Measurements from ENCODE around the gene KREMEN1.
A peak's percentile ranks its signal among the peaks of the same experiment; 100 is the strongest.

Gene KREMEN1

DNA sequence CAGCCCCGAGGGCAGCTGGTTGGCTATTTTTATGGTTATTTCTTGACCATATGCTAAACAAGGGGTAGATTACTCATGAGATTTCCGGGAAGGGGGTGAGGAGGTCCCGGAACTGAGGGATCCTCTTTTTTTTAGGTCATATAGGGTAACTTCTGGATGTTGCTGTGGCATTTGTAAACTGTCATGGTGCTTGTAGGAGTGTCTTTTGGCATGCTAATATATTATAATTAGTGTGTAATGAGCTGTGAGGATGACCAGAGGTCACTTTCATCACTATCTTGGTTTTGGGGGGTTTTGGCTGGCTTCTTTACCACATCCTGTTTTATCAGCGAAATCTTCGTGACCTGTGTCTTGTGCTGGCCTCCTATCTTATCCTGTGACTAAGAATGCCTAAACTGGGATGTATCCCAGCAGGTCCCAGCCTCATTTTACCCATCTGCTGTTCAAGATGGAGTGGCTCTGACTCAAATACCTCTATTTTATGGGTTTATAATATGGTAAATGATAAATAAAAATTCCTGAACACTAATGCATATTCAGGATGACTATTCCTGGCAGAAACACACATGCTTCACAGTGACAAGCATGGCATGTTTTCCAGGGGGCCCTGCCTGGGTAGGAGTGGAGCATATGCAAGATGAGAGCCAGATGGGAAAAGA is 11.2 kb downstream of the KREMEN1 start:
- peaks cover 3% of the 10 kb centered on the region for H3K27me3 Mint-ChIP-seq (ENCODE audit: low read depth)
- H3K9me3 Mint-ChIP-seq, result no peaks in the 10 kb centered on the region
- H3K27ac Mint-ChIP-seq, result peak overlapping the region in 2 of 3 experiments; percentile 39 to 68
- no peak overlapping the region for H3K4me3 Mint-ChIP-seq
- no peaks in the 10 kb centered on the region for H3K36me3 Mint-ChIP-seq (ENCODE audit: low read depth)
- peaks cover 62% of the 10 kb centered on the region for H3K4me1 Mint-ChIP-seq
- TF ChIP-seq, protein P1, sequence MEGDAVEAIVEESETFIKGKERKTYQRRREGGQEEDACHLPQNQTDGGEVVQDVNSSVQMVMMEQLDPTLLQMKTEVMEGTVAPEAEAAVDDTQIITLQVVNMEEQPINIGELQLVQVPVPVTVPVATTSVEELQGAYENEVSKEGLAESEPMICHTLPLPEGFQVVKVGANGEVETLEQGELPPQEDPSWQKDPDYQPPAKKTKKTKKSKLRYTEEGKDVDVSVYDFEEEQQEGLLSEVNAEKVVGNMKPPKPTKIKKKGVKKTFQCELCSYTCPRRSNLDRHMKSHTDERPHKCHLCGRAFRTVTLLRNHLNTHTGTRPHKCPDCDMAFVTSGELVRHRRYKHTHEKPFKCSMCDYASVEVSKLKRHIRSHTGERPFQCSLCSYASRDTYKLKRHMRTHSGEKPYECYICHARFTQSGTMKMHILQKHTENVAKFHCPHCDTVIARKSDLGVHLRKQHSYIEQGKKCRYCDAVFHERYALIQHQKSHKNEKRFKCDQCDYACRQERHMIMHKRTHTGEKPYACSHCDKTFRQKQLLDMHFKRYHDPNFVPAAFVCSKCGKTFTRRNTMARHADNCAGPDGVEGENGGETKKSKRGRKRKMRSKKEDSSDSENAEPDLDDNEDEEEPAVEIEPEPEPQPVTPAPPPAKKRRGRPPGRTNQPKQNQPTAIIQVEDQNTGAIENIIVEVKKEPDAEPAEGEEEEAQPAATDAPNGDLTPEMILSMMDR (IDR thresholded peaks at IDR 0.05; ENCODE audit: unreplicated experiment in 3 of 3), result no peak

DNA sequence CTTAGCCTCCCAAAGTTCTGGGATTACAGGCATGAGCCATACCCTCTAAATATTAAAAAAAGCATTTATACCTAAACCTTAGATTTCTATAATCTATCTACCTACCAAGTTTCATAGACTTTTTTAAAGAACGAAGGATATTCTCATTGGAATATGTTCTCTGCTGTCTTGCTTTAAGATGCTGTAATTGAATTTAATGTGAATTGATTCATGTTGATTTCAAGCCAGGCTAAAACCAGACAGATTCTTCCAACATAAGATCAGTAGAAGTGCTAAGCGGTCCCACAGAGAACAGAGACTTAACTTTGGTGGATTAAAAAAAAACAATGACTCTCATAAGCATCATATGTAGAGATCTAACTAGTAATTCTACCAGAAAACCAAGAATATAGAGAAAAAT is 14.2 kb downstream of the KREMEN1 start:
- no peaks in the 10 kb centered on the region for H3K9me3 Mint-ChIP-seq
- no peaks in the 10 kb centered on the region for H3K36me3 Mint-ChIP-seq (ENCODE audit: low read depth)
- H3K4me3 Mint-ChIP-seq, result no peak overlapping the region
- H3K4me1 Mint-ChIP-seq, result peaks cover 52% of the 10 kb centered on the region
- H3K27ac Mint-ChIP-seq, result no peak overlapping the region
- peaks cover 3% of the 10 kb centered on the region for H3K27me3 Mint-ChIP-seq (ENCODE audit: low read depth)
- TF ChIP-seq, protein P1 (IDR thresholded peaks at IDR 0.05; ENCODE audit: unreplicated experiment in 3 of 3), result no peak

DNA sequence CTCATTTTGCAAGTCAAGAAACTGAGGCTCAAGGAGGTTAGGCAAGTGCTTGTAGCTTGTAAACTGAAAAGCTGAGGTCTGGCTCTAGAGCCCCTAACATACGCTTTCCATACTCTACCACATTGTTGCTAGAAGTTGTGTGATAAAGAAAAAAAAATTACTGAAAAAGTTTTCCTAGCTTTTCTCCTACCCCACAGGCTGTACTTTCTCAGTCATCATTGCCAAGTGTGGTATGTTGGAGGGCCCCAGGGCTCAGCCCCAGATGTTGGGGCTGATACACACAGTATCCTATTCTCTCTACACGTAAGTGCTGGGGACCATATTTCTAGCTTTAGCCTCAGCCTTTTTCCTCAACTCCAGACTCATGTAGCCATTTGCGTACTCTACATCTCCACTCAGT is 16.0 kb downstream of the KREMEN1 start:
- H3K27me3 Mint-ChIP-seq (ENCODE audit: low read depth), result peaks cover 3% of the 10 kb centered on the region
- H3K4me3 Mint-ChIP-seq, result no peak overlapping the region
- H3K4me1 Mint-ChIP-seq, result peaks cover 53% of the 10 kb centered on the region
- TF ChIP-seq, protein P1 (IDR thresholded peaks at IDR 0.05; ENCODE audit: unreplicated experiment in 3 of 3), result no peak
- peaks cover under 1% of the 10 kb centered on the region for H3K36me3 Mint-ChIP-seq (ENCODE audit: low read depth)
- peak overlapping the region in 2 of 3 experiments; percentile 7 for H3K27ac Mint-ChIP-seq
- H3K9me3 Mint-ChIP-seq, result no peaks in the 10 kb centered on the region

DNA sequence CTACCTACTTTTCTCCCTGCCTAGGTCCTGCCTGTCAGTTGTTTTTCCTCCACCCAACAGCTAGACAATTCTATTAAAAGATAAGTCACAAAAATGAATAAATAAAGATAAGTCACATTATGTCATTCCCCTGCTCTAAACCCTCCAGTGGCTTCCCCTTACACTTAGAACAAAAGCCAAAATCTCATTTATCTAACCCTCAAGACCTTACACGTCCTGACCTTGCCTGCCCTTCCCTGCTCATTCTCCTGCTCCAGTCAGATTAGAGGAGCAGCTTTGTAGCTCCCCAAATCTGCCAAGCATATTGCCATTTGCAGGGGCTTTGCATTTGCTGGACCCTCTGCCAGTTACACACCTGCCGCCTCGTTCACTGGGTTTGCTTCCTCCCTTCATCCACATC is 16.7 kb downstream of the KREMEN1 start:
- H3K27ac Mint-ChIP-seq, result peak overlapping the region in 2 of 3 experiments; percentile 7 to 8
- peaks cover 6% of the 10 kb centered on the region for H3K36me3 Mint-ChIP-seq (ENCODE audit: low read depth)
- TF ChIP-seq, protein P1 (IDR thresholded peaks at IDR 0.05; ENCODE audit: unreplicated experiment in 3 of 3), result no peak
- no peak overlapping the region for H3K4me3 Mint-ChIP-seq
- no peaks in the 10 kb centered on the region for H3K9me3 Mint-ChIP-seq
- H3K4me1 Mint-ChIP-seq, result peaks cover 53% of the 10 kb centered on the region
- peaks cover 3% of the 10 kb centered on the region for H3K27me3 Mint-ChIP-seq (ENCODE audit: low read depth)

DNA sequence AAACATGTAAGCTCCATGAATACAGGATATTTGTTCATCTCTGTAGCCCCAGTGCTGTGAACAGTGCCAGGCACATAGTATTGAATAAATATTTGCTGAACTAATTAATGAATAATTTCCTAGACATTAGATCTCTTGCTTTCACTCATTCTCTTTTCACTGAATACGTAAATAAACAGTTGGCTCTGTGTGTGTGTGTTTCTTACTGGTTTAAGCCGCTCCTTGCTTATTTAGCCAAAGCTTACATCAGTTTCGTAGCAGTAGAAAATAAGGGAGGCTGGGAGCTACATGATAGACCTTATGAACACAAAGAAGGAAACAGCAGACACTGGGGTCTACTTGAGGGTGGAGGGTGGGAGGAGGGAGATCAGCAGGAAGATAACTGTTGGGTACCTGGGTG is 17.2 kb downstream of the KREMEN1 start:
- H3K4me3 Mint-ChIP-seq, result no peak overlapping the region
- peak overlapping the region in 2 of 3 experiments; percentile 7 to 8 for H3K27ac Mint-ChIP-seq
- no peaks in the 10 kb centered on the region for H3K9me3 Mint-ChIP-seq
- TF ChIP-seq, protein P1 (IDR thresholded peaks at IDR 0.05; ENCODE audit: unreplicated experiment in 3 of 3), result no peak
- H3K27me3 Mint-ChIP-seq (ENCODE audit: low read depth), result peaks cover 3% of the 10 kb centered on the region
- H3K36me3 Mint-ChIP-seq (ENCODE audit: low read depth), result peaks cover 8% of the 10 kb centered on the region
- H3K4me1 Mint-ChIP-seq, result peaks cover 52% of the 10 kb centered on the region

DNA sequence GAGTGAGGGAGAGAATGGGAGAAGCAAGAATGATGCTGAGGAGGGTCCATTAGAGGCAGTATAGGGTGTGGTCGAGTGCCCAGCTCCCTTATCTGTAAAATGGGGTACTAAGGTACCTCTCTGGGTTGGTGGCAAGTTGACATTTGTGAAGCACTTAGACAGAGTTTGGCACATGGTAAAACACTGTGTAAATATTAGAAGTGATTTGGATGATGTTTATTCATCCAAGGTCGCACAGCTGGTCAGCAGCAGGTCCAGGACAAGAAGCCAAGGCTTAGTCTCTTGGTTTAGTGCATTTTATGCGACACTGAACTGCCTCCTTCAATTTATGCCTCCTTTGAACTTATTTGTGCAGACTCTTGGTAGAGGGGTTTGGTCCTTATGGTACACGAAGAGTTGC is 19.4 kb downstream of the KREMEN1 start:
- Mint-ChIP-seq H3K4me1 (peaks cover 70% of the 10 kb centered on the region), H3K9me3 (no peaks in the 10 kb centered on the region), H3K27ac (peak overlapping the region; percentile 26 to 85 (median 85)), H3K36me3 (ENCODE audit: low read depth) (peaks cover 17% of the 10 kb centered on the region), H3K27me3 (ENCODE audit: low read depth) (peaks cover 3% of the 10 kb centered on the region), H3K4me3 (peak overlapping the region in 2 of 3 experiments; percentile 2 to 3)
- TF ChIP-seq, protein P1 (IDR thresholded peaks at IDR 0.05; ENCODE audit: unreplicated experiment in 3 of 3), result no peak

Data from nephron (organoid).